GM19023 (cell line): ENCODE measurements around the gene STAC2.

Source experiments
- ATAC-seq: cut with Tn5 transposase; IDR thresholded peaks from one replicate; pipeline ENCODE4 v1.9.1; 2021; ENCODE audit warnings: mild to moderate bottlenecking, moderate library complexity; ENCODE audit not compliant: unreplicated experiment

Gene STAC2

DNA sequence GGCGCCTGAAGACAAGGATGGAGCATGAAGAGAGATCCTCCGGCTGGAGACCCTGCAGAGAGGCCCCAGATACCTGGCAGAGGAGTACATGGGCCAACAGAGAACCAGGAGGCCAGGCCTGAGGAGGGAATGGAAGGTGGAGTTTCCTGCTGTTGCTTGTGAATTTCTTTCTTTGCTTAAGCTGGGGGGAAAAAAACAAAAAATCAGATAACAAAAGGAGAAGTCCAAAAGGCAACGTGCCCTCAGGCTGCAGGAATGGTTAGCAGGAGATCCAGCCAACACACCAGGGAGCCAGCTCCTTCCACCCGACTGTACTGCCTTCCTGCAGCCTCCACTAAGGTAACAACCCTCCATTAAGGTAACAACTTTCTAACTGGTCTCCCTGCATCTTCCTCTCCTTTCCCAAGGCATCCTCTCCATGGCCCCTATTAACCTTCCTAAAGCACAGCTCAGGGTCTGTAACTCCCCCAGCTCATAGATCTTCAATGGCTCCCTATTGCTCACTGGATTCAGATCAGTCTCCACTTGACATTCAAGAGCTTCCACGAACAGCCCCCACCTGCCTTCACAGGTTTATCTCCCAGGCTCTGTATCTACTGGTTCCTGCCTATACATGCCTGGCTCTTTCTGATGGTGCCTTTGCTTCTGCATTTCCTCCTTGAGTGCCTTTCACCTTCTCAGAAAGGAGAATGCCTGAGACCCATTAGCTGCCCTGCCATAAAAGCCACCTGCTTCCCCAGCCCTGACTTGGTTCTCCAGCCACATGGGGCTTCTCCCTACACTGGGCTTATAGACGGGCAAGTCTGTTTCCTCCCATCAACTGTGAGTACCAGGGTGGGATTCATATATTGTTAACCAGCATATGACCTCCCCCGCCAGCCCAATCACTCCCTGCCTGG, 59.1 kb downstream of the STAC2 start:
- no peak for ATAC-seq

DNA sequence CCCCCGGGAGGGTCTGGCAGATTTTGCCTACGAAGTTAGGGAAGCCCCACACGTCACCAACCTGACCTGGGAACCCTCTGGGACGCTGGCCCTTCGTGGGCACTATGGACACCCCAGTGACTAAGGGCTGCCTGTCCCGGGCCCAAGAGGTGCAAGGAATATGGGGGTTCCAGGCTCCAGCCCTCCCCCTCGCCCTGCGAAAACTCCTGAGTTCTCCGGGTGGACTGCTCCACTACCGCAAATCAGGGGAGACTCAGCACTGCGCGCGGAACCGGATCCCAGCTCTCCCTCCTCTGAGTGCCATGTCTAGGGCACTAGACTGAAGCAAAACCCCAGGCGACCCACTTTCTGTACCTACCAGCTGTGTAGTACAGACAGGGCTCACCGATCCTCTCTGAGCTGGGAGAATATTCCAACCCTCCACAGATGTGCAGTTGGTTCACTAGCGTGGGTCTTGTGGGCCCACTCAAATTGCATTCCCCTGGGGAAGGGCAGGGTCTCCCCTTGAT, 59.9 kb downstream of the STAC2 start, which contains the start of gene ARL5C:
Gene ARL5C, minus strand, starts transcription at position 321 of the 509 bp plus-strand sequence. CDS start 401 bp downstream, outside the sequence.
- no peak for ATAC-seq

DNA sequence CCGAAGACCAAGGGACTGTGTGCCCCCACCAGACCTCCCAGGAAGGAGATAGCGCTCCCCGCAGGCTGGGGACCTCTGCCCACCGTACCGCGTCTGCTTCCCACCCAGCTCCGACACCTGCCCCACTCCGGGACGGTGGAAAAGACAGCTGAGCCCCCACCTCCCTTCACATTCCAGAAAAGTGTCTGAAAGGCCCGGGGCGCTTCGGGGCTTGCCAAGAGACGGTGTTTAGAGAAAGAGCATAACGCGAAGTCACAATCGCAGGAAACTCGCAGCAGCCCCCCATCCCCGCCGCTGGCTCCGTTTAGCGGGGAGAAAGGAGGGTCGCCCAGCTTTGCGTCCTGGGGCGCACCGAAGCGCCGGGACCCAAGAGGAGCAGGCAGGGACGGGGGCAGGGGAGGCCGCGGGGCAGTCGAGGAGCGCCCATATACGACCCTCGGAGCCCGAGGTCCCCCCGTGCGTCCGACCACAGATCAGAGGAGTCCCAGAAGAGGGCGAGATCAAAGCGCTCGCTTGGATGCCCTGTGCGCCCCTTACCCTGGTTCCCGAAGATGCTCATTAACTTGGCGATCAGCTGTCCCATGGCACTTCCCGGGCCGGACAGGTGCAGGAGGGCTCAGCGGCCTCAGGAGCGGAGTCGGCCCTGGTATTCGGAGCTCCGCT, 60.4 kb downstream of the STAC2 start:
- ATAC-seq: no peak

DNA sequence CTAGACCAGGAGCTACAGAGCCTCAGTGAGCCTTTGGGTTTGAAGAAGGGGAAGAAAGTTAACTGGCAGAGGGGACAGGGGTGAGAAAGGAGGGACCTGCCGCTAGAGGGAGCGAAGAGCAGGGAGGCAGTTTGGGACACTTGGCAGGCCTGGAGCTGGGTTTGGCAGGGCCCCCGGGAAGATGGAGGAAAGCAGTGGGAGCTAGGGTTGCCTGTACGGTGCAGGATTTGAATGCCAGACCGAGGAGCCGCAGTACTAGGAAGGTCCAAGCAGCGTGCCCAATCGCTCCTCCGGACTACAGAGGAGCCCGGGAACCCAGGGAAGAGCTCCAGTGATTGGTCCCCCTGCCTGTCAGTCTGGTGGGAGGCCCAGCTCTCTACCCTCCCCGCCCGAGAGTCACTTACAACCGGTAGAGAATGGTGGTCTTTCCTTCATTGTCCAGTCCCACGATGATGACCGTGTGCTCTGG, 61.0 kb downstream of the STAC2 start:
- ATAC-seq: peak; percentile 84

DNA sequence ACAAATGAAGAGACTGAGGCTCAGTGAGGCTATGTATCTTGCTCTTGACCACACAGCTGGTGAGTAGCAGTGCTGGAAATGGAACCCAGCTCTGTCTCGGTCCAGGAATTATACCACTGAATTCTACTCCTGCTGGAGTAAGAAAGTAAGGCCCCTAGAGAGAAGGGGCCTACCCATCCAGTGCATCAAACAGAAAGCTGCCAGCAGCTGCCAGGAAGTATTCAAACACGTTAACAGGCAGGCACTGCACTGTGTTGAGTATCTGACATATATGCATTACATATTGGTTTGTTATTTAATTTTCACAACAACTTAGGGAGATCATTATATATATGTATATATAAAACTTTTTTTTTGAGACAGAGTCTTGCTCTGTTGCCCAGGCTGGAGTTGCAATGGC, 63.8 kb downstream of the STAC2 start:
- ATAC-seq: no peak
